ENCODE measurements around the gene APOA5. TPM values are rescaled to one million over a fixed set of nuclear protein-coding genes. Genes with fewer than 3 reads are reported as not detected.

APOA5 gene
- total and polyA plus RNA-seq, 2 of the 13 experiments (the other 11 are each of a cell fraction or from before 2014, with no cell fraction given): 44.0 to 49.1 TPM

- TF ChIP-seq ZFP36L1 (CRISPR knock-in tag; IDR thresholded peaks at IDR 0.05) (peak; percentile 31; the same call in 1 of the 2 replicates), TEF (CRISPR knock-in tag; IDR thresholded peaks at IDR 0.05) (no peak), HIVEP1 (CRISPR knock-in tag; IDR thresholded peaks at IDR 0.05) (no peak; the same call in 1 of the 2 replicates), IRF1 (CRISPR knock-in tag; IDR thresholded peaks at IDR 0.05; ENCODE audit: low read depth) (no peak), ZNF501 (CRISPR knock-in tag; IDR thresholded peaks at IDR 0.05) (no peak), NFIC (IDR thresholded peaks at IDR 0.05; ENCODE audit: low read length) (peak; percentile 98), ZBTB10 (CRISPR knock-in tag; IDR thresholded peaks at IDR 0.05; ENCODE audit: borderline replicate concordance) (peak; percentile 61; the same call in 1 of the 2 replicates), FOSL1 (CRISPR knock-in tag; IDR thresholded peaks at IDR 0.05; ENCODE audit: borderline replicate concordance) (no peak), SNRNP70 (IDR thresholded peaks at IDR 0.05; ENCODE audit: low read depth, low read length) (no peak), ZIK1 (CRISPR knock-in tag; IDR thresholded peaks at IDR 0.05; ENCODE audit: borderline replicate concordance, low read depth) (peak; percentile 61; the same call in 1 of the 2 replicates), ZBTB38 (CRISPR knock-in tag; IDR thresholded peaks at IDR 0.05) (no peak), ZNF772 (CRISPR knock-in tag; IDR thresholded peaks at IDR 0.05) (no peak; the same call in 1 of the 2 replicates), GPN1 (CRISPR knock-in tag; IDR thresholded peaks at IDR 0.05; ENCODE audit: borderline replicate concordance) (no peak), ZFAT (CRISPR knock-in tag; conservative IDR thresholded peaks at IDR 0.05) (no peak), RARA (CRISPR knock-in tag; IDR thresholded peaks at IDR 0.05) (peak; percentile 96), ZNF557 (CRISPR knock-in tag; IDR thresholded peaks at IDR 0.05) (peak; percentile 40; the same call in 1 of the 2 replicates), ZBTB21 (CRISPR knock-in tag; IDR thresholded peaks at IDR 0.05) (0 out of 2 replicates have a peak, but pooled peaks have one; percentile 32), ZNF646 (CRISPR knock-in tag; IDR thresholded peaks at IDR 0.05) (no peak)
Observed at GRCh38 chr11:116808262-116809175, 16.8 kb upstream of the APOA5 start (continued).

Data from HepG2 (cell line).